Activated naive CD8-positive, alpha-beta T cell treated with anti-CD3 and anti-CD28 coated beads, Interleukin-2, amount 10 ng/mL, durations not matched to agents 7 days and 5 days (primary cell): ENCODE data around the gene HS3ST4. TPM values are rescaled to one million over a fixed set of nuclear protein-coding genes. Genes with fewer than 3 reads are reported as not detected.
"Not testable (repeated sequence)": the region's sequence is repeated elsewhere in the genome, so short reads cannot be mapped to it uniquely, and the experiment has no call there.

Experiments used
- ATAC-seq: fragments of 150-1000 bp; cut with Tn5 transposase; one replicate; pipeline ENCODE4 v1.10.0; 2021; ENCODE audit warnings: low read depth, moderate library complexity
- POLR2A ChIA-PET: fragments of 350-600 bp; sonication (Branson Sonifier 250); formaldehyde crosslinking; loops from one replicate; lab custom pipeline; 2021; ENCODE audit warnings: antibody characterized with exemption; lab: Charles Lee
- DNase-seq: peaks from one replicate; pipeline ENCODE4 v3.0.0; 2021
- H3K27ac Mint-ChIP-seq: one replicate; pipeline ENCODE4 v1.8.0; 2022; ENCODE audit warnings: mild to moderate bottlenecking, mixed read lengths
- H3K27me3 Mint-ChIP-seq: one replicate; pipeline ENCODE4 v1.8.0; 2022; ENCODE audit warnings: mild to moderate bottlenecking, moderate library complexity, mixed read lengths
- H3K36me3 Mint-ChIP-seq: one replicate; pipeline ENCODE4 v1.8.0; 2021; ENCODE audit warnings: mild to moderate bottlenecking, mixed read lengths
- H3K4me1 Mint-ChIP-seq: one replicate; pipeline ENCODE4 v1.8.0; 2021; ENCODE audit warnings: mixed read lengths
- H3K4me3 Mint-ChIP-seq: one replicate; pipeline ENCODE4 v1.8.0; 2022; ENCODE audit warnings: mild to moderate bottlenecking, moderate library complexity, mixed read lengths
- H3K9me3 Mint-ChIP-seq: one replicate; pipeline ENCODE4 v1.8.0; 2021; ENCODE audit warnings: mixed read lengths
- total RNA-seq, 2 experiments: library from RNA; stranded (reverse); gene quantifications; one replicate each; pipeline ENCODE4 v1.2.3, GENCODE V29; 2021

HS3ST4 gene
- total RNA-seq, 2 experiments from 2014 or later = not detected

DNA sequence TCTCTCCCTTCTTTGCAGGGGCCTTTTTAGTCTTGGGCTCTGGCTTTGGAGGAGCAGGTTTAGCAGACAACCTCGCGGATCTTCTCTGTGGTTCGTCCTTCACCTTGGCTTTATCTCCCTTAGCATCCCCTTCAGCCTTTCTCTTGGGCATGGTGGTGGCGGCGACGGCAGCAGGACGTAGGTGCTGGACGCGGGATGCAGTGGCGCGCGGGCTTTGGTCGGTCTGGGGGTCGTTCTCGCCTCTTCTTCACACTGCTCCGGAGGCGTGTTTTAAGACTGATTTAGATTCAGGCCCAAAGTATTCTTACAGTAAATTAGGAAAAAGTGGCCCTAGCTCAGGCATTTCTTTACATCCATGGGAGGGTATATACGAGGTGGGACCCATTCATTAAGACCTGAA is 340.9 kb downstream of the HS3ST4 start:
- H3K4me1 Mint-ChIP-seq, H3K36me3 Mint-ChIP-seq, H3K9me3 Mint-ChIP-seq, H3K27me3 Mint-ChIP-seq, POLR2A ChIA-PET, H3K4me3 Mint-ChIP-seq, DNase-seq, ATAC-seq, H3K27ac Mint-ChIP-seq: not testable (repeated sequence)

DNA sequence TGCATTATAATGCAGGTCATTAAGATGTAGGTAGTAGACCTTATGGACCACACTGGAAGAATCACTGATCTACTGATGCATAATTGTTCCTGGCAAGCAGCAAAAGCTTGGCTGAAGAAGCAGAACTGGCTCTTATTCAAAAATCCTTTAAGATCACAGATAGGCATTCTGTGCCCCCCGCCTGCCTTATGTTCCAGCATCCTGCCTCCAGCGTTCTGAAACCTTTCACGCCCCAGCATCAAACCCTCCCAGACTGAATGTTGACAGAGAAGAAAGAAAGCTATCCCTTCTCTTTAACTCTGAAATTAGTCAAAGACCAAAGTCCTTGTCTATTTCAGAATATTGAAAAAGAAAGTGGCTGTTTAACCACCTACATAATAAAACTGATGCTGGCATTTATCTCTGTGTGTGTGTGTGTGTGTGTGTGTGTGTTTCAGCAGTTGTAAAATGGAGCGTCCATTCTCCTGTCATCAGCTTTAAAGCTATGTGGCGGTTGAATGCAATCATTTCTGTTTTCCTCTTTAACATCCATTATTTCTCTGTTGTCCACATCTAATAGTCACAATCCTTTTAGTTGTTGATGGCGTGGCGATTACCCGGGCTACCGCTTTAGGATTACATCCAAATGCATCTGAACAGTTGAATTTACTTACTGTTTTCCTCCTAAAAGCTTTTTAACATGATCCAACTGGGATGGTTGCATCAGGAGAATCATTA is 350.4 kb downstream of the HS3ST4 start:
- Mint-ChIP-seq H3K36me3 (no peaks in the 10 kb centered on the region), H3K27ac (no peak overlapping the region), H3K9me3 (no peaks in the 10 kb centered on the region), H3K4me1 (no peaks in the 10 kb centered on the region), H3K27me3 (no peaks in the 10 kb centered on the region), H3K4me3 (no peak overlapping the region)
- POLR2A ChIA-PET = no interaction called here
- ATAC-seq (no peak), DNase-seq (no peak)

DNA sequence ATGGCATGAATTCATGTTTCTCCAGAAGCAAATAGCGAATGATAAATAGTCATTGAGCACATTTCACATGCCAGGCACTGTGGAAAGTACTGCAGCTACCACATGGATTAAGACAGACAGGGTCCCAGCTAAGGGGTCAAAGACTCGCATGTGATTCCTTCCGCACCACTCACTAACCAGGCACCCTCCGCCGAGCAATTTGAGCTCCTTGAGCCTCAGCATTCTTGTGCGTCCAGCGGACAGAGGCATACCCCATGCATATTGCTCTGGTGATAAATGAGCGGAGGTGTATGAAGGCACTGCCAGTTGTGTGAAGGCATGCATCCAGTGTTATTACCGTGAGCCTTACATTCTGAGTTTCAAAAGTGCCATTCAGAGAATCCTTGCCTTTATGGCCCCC is 358.7 kb downstream of the HS3ST4 start:
- Mint-ChIP-seq H3K9me3 (no peaks in the 10 kb centered on the region), H3K36me3 (no peaks in the 10 kb centered on the region), H3K27ac (no peak overlapping the region), H3K4me1 (no peaks in the 10 kb centered on the region), H3K4me3 (no peak overlapping the region), H3K27me3 (no peaks in the 10 kb centered on the region)
- no peak for DNase-seq
- POLR2A ChIA-PET = no interaction called here
- ATAC-seq = no peak

DNA sequence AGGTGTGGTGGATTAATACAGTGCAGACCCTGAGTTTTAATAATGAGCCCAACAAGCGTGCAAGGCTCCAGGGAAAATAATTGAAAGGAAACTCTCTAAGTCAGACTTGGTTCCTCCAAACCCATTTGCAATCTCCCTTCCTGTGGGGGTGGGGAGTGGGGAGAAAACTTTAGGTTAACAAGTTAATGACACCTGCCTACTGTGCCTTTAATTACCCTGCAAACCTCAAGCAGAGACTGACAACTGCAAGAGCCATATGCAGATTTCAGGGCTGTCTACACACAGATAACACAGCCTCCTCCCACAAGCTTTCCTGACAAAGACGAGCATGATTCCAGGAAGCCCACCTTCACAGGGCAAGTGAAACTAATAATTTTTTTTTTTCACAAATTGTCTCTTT is 359.3 kb downstream of the HS3ST4 start:
- H3K36me3 Mint-ChIP-seq = no peaks in the 10 kb centered on the region
- H3K27me3 Mint-ChIP-seq = no peaks in the 10 kb centered on the region
- POLR2A ChIA-PET = no interaction called here
- H3K4me1 Mint-ChIP-seq = no peaks in the 10 kb centered on the region
- H3K4me3 Mint-ChIP-seq = no peak overlapping the region
- DNase-seq (no peak), ATAC-seq (no peak)
- no peaks in the 10 kb centered on the region for H3K9me3 Mint-ChIP-seq
- no peak overlapping the region for H3K27ac Mint-ChIP-seq

DNA sequence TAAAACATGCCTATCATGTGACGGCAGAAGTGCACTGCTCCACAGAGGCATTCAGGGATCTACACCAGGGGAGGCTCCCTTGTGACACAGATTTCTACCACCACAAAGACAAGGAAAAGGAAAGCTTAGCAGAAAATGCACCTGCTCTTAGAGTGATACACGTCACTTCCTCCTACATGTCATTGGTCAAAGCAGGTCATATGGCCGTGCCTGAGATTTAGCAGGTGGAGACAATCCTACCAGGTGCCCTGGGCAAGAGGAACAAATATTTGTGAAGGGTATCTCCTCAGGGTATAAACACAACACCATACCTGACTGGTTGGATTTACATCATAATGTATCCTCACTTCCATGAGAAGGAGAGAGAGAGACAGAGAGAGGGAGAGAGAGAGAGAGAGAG is 362.1 kb downstream of the HS3ST4 start:
- DNase-seq = no peak
- Mint-ChIP-seq H3K4me3 (no peak overlapping the region), H3K36me3 (no peaks in the 10 kb centered on the region), H3K27me3 (no peaks in the 10 kb centered on the region), H3K4me1 (no peaks in the 10 kb centered on the region), H3K27ac (no peak overlapping the region), H3K9me3 (no peaks in the 10 kb centered on the region)
- POLR2A ChIA-PET = no interaction called here
- ATAC-seq = no peak

DNA sequence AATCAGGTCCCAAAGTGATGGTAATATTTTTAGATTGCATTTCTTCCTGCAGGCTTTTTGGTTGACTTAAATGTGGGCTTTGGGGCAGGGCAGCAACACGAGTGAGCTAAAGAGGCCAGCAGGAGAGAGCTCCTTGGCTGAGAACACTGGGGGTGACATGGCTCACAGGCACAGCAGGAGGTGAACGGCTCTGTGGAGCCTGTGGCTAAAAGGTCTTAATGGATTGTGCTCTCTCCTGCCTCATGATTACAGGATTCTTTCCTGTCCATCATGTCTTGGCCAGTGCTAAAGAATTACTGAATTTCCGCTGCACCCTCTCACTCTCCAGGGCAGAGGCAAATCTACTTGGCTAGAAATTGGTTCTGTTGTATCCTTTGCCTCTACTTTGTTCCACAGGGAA is 366.6 kb downstream of the HS3ST4 start:
- Mint-ChIP-seq H3K36me3 (no peaks in the 10 kb centered on the region), H3K27me3 (no peaks in the 10 kb centered on the region), H3K27ac (no peak overlapping the region), H3K4me3 (no peak overlapping the region), H3K4me1 (no peaks in the 10 kb centered on the region), H3K9me3 (no peaks in the 10 kb centered on the region)
- no peak for DNase-seq
- ATAC-seq = no peak
- POLR2A ChIA-PET = no interaction called here

DNA sequence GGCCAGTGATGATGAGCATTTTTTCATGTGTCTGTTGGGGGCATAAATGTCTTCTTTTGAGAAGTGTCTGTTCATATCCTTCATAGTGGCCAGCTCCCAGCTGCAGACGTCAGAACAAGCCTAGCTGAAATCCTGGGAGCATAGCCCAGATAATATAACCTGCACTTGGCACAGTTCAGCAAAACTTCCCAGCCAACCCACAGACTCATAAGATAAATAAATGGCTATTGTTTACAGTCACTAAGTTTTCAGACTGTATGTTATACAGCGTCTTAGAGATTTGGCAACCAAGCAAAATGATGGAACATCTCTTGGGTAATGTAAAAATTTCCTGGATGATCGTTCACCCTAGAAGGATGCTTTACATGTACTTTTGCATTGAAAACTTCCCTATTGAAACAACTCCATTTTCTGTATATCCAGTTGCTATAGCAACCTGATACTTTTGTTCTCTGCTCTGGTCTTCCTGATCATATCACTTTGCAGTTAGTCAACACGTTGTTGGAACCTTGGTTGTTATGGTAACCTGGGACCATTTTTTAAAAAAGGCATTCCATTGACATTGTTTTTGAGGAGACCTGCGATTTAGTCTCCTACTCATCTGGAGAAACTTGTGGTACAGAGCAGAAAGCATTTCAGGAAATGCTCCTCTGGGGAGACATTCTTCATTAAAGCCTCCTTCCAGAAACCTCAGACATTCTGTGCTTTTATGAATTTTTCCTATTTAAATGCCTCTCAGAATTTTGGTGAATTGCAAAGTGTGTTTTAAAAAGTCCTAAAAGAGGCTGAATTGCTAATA is 378.7 kb downstream of the HS3ST4 start:
- POLR2A ChIA-PET = no interaction called here
- H3K4me1 Mint-ChIP-seq = no peaks in the 10 kb centered on the region

DNA sequence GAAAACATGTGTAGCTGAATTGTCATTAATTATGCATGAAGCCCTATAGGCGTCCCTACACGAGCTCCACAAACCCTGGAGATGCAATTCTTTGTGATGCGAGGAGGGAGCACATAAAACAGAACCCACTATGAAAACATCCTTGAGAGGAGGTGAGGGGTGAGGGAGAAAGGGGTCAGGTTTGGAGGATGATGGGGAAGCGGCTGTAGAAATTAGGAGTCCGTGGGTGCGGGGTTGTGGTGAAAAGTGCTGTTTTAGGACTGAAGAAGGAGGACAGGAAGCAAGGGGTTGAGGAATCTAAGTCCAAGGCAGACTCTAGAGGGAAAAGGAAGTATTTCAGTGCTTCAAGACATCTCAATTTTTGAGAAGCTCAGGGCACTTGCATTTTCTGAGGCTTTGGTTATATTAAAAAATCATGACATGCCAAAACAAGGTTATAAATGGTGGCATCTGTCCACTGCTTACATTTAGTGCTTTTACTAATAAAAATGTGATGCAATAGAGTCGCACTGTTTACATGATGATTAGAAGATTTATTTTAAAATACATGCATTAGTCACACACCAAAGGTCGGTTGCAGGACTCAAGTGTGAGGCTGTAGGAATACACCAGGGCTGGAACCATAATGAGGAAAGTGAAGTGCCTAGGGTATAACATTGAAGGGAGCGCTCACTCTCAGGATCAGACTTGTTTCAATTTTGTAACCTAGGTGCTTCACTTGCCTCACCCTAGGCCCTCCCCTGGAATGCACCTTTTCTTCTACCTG is 379.5 kb downstream of the HS3ST4 start:
- POLR2A ChIA-PET = no interaction called here
- H3K27ac Mint-ChIP-seq = no peak overlapping the region

More for the DNA sequence above, 378.7 kb downstream of the HS3ST4 start:
- Mint-ChIP-seq H3K27me3 (no peaks in the 10 kb centered on the region), H3K27ac (no peak overlapping the region), H3K9me3 (peaks cover 2% of the 10 kb centered on the region), H3K4me3 (no peak overlapping the region), H3K36me3 (no peaks in the 10 kb centered on the region)
- no peak for DNase-seq
- no peak for ATAC-seq

DNA sequence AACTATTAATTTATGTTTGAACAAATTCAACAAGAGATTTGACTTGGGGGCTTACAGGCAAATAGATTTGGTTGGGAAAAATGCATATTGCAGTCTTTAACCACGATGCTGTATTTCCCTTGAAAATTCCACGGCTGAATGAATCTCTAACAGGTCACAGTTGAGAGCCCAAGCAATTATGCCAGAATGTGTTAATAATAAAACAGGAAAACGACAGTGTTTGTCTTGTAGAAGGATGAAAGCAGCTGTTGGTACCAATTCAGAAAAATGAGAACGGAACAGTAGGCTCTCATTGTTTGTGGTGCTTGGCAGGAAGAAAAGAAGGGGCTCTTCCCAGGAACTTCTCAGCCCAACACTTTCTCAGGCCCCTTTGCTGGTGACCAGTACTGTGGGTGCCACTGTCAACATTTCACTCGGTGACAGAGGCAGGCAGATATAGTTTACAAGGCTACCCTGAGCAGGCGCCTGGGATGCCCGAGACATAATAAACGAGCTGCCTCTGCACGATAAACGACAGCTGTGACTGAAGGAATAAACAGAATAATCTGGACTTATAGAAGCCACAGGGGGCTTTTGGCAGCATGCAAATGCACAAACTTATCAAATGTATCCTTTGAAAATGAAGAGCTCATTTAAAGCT is 387.1 kb downstream of the HS3ST4 start:
- POLR2A ChIA-PET = no interaction called here
- H3K4me1 Mint-ChIP-seq = no peaks in the 10 kb centered on the region

More for the DNA sequence above, 379.5 kb downstream of the HS3ST4 start:
- ATAC-seq (no peak), DNase-seq (no peak)
- Mint-ChIP-seq H3K4me3 (no peak overlapping the region), H3K27me3 (no peaks in the 10 kb centered on the region), H3K9me3 (peaks cover 2% of the 10 kb centered on the region), H3K4me1 (no peaks in the 10 kb centered on the region), H3K36me3 (no peaks in the 10 kb centered on the region)

DNA sequence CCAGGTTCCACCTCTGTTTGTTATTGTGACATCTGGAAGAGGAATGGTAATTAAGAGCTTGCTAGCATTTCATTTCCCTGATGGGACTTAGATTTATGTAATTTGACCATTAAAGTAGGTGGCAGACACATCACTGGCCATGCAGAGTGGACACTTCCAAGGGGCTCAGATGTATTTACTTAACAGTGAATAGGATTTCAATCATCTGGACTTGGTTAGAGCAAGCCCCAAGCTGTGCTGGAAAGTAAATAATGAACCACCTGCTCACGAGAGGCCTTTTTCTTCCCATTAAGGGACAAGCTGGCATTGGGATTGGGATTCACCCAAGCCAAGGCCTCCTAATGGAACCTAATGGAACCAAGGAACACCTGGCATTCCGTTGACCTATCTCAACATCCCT is 395.3 kb downstream of the HS3ST4 start:
- H3K27me3 Mint-ChIP-seq = no peaks in the 10 kb centered on the region
- POLR2A ChIA-PET = no interaction called here
- H3K4me3 Mint-ChIP-seq = no peak overlapping the region
- H3K36me3 Mint-ChIP-seq = no peaks in the 10 kb centered on the region
- no peak for DNase-seq
- ATAC-seq = no peak
- H3K27ac Mint-ChIP-seq = no peak overlapping the region
- no peaks in the 10 kb centered on the region for H3K9me3 Mint-ChIP-seq
- no peaks in the 10 kb centered on the region for H3K4me1 Mint-ChIP-seq

More for the DNA sequence above, 387.1 kb downstream of the HS3ST4 start:
- Mint-ChIP-seq H3K27me3 (no peaks in the 10 kb centered on the region), H3K27ac (no peak overlapping the region), H3K36me3 (no peaks in the 10 kb centered on the region), H3K9me3 (peaks cover 2% of the 10 kb centered on the region), H3K4me3 (no peak overlapping the region)
- DNase-seq (no peak), ATAC-seq (no peak)

DNA sequence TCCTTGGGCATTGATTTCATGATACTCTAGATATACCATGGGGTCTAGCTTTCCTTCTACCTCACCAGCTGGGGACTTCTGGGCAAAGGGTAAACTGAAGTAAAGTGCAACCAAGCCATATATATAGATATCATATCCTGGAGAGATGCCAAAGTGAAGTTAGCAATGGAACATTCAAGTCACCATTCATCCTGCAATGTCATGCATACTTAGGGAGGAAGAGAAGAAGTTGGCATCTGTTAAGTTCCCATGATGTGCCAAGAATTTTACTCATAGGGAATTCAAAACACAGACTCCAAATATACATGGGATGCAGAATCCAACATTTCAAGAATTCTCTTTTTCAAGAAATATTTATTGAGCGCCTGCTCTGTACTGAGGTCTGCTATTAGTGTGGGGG is 399.8 kb downstream of the HS3ST4 start:
- POLR2A ChIA-PET = no interaction called here
- H3K27me3 Mint-ChIP-seq = no peaks in the 10 kb centered on the region
- no peak overlapping the region for H3K4me3 Mint-ChIP-seq
- ATAC-seq = no peak
- H3K27ac Mint-ChIP-seq = no peak overlapping the region
- H3K9me3 Mint-ChIP-seq = no peaks in the 10 kb centered on the region
- no peaks in the 10 kb centered on the region for H3K36me3 Mint-ChIP-seq
- no peak for DNase-seq
- H3K4me1 Mint-ChIP-seq = no peaks in the 10 kb centered on the region

DNA sequence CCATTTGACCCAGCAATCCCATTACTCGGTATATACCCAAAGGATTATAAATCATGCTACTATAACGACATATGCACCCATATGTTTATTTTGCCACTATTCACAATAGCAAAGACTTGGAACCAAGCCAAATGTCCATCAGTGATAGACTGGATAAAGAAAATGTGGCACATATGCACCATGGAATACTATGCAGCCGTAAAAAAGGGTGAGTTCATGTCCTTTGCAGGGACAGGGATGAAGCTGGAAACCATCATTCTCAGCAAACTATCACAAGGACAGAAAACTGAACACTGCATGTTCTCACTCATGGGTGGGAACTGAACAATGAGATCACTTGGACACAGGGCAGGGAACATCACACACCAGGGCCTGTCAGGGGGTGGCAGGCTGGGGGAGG is 406.4 kb downstream of the HS3ST4 start:
- POLR2A ChIA-PET, H3K36me3 Mint-ChIP-seq, DNase-seq: not testable (repeated sequence)

DNA sequence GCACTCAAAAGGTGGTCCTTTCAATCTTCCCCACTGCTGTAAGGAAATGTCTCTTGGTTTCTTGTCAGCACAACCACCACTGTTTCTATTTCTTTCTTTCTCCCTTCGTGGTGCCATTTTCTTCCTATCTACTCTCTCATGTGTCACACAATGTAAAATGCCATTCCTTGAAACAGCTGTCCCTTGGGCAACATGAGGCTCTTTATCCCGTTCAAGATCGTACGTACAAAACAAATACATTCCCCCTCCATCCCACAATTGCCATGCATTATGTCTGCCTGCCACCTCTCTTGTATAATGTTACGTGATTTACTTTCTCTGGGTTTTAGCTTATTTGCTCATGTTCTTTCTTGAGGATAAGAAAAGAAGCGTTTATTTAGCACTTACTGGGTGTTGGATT is 410.6 kb downstream of the HS3ST4 start:
- Mint-ChIP-seq H3K4me3 (no peak overlapping the region), H3K27ac (no peak overlapping the region), H3K9me3 (peaks cover 8% of the 10 kb centered on the region), H3K4me1 (no peaks in the 10 kb centered on the region), H3K27me3 (no peaks in the 10 kb centered on the region), H3K36me3 (no peaks in the 10 kb centered on the region)
- no peak for ATAC-seq
- POLR2A ChIA-PET = no interaction called here
- no peak for DNase-seq

More for the DNA sequence above, 406.4 kb downstream of the HS3ST4 start:
- not testable (repeated sequence) for H3K27me3 Mint-ChIP-seq, H3K4me3 Mint-ChIP-seq, H3K27ac Mint-ChIP-seq, H3K9me3 Mint-ChIP-seq, ATAC-seq, H3K4me1 Mint-ChIP-seq
